DOHH2 (cell line): Measurements from ENCODE around the gene PRKCD.

Experiments
- H3F3A ChIP-seq: fragments of 200-600 bp; sonication (generic), shearing (Covaris generic); 2 replicates; pipeline ENCODE4 v1.6.0; 2016; ENCODE audit warnings: antibody characterized with exemption, mild to moderate bottlenecking; ENCODE audit not compliant: control insufficient read depth, insufficient read depth
- H3K27ac ChIP-seq: fragments of 200-600 bp; sonication (generic); 2 replicates; pipeline ENCODE4 v1.5.1; 2014; ENCODE audit warnings: low read depth, mild to moderate bottlenecking, low read length, moderate library complexity
- H3K27me3 ChIP-seq: fragments of 200-600 bp; sonication (generic); 2 replicates; pipeline ENCODE4 v1.6.1; 2014; ENCODE audit warnings: mild to moderate bottlenecking, low read length, mixed read lengths; ENCODE audit not compliant: control insufficient read depth
- H3K36me3 ChIP-seq: fragments of 200-600 bp; sonication (generic); 2 replicates; pipeline ENCODE4 v1.6.1; 2014; ENCODE audit warnings: mild to moderate bottlenecking, low read length, moderate library complexity, mixed read lengths; ENCODE audit not compliant: control insufficient read depth
- H3K4me1 ChIP-seq: fragments of 200-600 bp; sonication (generic); 2 replicates; pipeline ENCODE4 v1.6.1; 2014; ENCODE audit warnings: mild to moderate bottlenecking, low read length, mixed read lengths; ENCODE audit not compliant: control insufficient read depth
- H3K4me2 ChIP-seq: fragments of 200-600 bp; sonication (generic); 2 replicates; pipeline ENCODE4 v1.6.0; 2014; ENCODE audit warnings: mild to moderate bottlenecking, low read length, moderate library complexity
- H3K4me3 ChIP-seq: fragments of 200-600 bp; sonication (generic); 2 replicates; pipeline ENCODE4 v1.5.1; 2014; ENCODE audit warnings: mild to moderate bottlenecking, low read length, mixed read lengths
- H3K79me2 ChIP-seq: fragments of 200-600 bp; sonication (generic); 2 replicates; pipeline ENCODE4 v1.6.1; 2014; ENCODE audit warnings: mild to moderate bottlenecking, low read length, mixed read lengths; ENCODE audit not compliant: control insufficient read depth
- H3K9me2 ChIP-seq: fragments of 200-600 bp; sonication (generic); replicated peaks from 2 replicates; pipeline ENCODE4 v1.6.1; 2014; ENCODE audit warnings: mild to moderate bottlenecking, low read length, mixed read lengths; ENCODE audit not compliant: control insufficient read depth
- H3K9me3 ChIP-seq: fragments of 200-600 bp; sonication (generic); 2 replicates; pipeline ENCODE4 v1.6.1; 2014; ENCODE audit warnings: antibody characterized with exemption, low read length, mixed read lengths; ENCODE audit not compliant: control insufficient read depth, insufficient read depth
- H4K20me1 ChIP-seq: fragments of 200-600 bp; sonication (generic); 2 replicates; pipeline ENCODE4 v1.6.0; 2014; ENCODE audit warnings: low read depth, mild to moderate bottlenecking, antibody characterized with exemption, low read length, moderate library complexity; ENCODE audit not compliant: control insufficient read depth, insufficient read depth
- EZH2phosphoT487 ChIP-seq: fragments of 200-600 bp; sonication (generic); IDR thresholded peaks from 2 replicates; pipeline ENCODE4 v1.6.1; 2017; ENCODE audit warnings: borderline replicate concordance, mild to moderate bottlenecking, antibody characterized with exemption, low read length, moderate library complexity, mixed read lengths
- TF ChIP-seq, protein P1 (sequence below): fragments of 200-600 bp; sonication (generic); IDR thresholded peaks from one replicate; pipeline ENCODE4 v1.5.1; 2014; ENCODE audit warnings: antibody characterized with exemption, mild to moderate bottlenecking, low read depth, low read length; ENCODE audit not compliant: poor library complexity, severe bottlenecking

PRKCD gene

DNA sequence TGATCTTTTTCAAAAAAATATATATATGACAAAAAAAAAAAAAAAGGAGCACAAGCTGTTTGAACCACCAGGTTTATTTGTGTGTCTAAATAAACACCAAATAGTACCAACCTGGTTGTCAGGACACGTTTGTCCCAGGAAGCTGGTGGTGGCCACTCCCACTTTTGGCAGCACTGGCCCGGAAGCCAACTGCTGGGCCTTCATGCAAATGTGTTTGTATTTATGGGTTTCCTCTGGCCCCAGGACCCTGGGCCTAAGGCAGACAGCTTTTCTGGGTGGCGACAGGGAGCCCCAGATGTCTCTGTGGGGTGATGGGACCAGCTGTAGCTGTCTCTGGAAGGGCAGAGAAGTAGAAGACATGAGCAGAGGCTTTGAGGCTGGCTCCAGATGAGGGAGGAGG is 31.6 kb downstream of the PRKCD start:
- Histone ChIP-seq H3K4me3 (peak overlapping the region; percentile 39), H3F3A (peaks cover 36% of the 10 kb centered on the region), H3K36me3 (peaks cover 66% of the 10 kb centered on the region), H3K27ac (peak overlapping the region; percentile 83), H4K20me1 (no peaks in the 10 kb centered on the region), H3K9me2 (no peaks in the 10 kb centered on the region), H3K4me1 (peaks cover 91% of the 10 kb centered on the region), H3K79me2 (peaks cover 20% of the 10 kb centered on the region), H3K9me3 (no peaks in the 10 kb centered on the region), H3K27me3 (no peaks in the 10 kb centered on the region), H3K4me2 (peak overlapping the region; percentile 64)
- TF ChIP-seq EZH2phosphoT487, result no peak
- TF ChIP-seq, protein P1, sequence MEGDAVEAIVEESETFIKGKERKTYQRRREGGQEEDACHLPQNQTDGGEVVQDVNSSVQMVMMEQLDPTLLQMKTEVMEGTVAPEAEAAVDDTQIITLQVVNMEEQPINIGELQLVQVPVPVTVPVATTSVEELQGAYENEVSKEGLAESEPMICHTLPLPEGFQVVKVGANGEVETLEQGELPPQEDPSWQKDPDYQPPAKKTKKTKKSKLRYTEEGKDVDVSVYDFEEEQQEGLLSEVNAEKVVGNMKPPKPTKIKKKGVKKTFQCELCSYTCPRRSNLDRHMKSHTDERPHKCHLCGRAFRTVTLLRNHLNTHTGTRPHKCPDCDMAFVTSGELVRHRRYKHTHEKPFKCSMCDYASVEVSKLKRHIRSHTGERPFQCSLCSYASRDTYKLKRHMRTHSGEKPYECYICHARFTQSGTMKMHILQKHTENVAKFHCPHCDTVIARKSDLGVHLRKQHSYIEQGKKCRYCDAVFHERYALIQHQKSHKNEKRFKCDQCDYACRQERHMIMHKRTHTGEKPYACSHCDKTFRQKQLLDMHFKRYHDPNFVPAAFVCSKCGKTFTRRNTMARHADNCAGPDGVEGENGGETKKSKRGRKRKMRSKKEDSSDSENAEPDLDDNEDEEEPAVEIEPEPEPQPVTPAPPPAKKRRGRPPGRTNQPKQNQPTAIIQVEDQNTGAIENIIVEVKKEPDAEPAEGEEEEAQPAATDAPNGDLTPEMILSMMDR, result no peak

DNA sequence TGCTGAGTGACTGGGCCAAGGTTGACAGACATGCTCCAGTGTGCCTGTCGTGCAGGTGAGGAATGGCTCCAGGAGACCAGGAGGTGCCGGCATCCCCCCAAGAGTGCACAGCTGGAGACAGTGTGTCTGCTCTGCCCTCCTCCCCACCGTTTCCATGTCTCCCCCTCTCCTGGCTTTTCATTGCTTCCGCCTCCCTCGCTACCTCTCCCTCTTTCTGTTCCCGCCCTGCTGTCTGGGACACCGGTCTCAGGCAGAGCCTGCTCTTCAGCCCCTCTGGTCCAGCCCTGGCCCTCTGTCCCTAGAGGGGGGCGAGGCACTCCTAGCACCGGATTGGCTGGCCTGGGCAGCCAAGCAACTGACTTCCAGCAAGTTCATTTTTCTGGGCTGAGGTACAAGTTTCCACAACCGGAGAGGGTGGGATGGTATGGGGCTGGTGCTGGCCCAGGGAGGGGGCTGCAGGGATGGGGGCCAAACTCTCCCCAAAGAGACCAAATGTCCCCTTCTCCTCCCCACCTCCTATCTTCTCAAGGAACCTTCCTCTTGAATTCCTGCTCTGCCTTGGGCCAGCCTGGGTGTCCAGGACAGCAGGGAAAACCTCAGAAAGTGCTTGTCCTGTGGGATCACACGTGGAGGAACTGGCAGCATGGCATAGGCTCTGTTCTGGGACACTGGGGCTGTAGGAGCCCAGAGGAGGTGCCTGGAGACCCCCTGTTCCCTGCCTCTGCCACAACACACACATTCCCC is 32.6 kb downstream of the PRKCD start:
- TF ChIP-seq, protein P1, result no peak
- TF ChIP-seq EZH2phosphoT487, result no peak
- H3K36me3 ChIP-seq, result peaks cover 65% of the 10 kb centered on the region
- H3K9me2 ChIP-seq, result no peaks in the 10 kb centered on the region
- peaks cover 31% of the 10 kb centered on the region for H3K79me2 ChIP-seq
- H4K20me1 ChIP-seq, result no peaks in the 10 kb centered on the region
- H3F3A ChIP-seq, result peaks cover 36% of the 10 kb centered on the region
- H3K9me3 ChIP-seq, result no peaks in the 10 kb centered on the region
- H3K27me3 ChIP-seq, result no peaks in the 10 kb centered on the region
- peaks cover 93% of the 10 kb centered on the region for H3K4me1 ChIP-seq
- H3K4me3 ChIP-seq, result peak overlapping the region; percentile 39
- peak overlapping the region; percentile 83 for H3K27ac ChIP-seq
- peak overlapping the region; percentile 64 for H3K4me2 ChIP-seq

DNA sequence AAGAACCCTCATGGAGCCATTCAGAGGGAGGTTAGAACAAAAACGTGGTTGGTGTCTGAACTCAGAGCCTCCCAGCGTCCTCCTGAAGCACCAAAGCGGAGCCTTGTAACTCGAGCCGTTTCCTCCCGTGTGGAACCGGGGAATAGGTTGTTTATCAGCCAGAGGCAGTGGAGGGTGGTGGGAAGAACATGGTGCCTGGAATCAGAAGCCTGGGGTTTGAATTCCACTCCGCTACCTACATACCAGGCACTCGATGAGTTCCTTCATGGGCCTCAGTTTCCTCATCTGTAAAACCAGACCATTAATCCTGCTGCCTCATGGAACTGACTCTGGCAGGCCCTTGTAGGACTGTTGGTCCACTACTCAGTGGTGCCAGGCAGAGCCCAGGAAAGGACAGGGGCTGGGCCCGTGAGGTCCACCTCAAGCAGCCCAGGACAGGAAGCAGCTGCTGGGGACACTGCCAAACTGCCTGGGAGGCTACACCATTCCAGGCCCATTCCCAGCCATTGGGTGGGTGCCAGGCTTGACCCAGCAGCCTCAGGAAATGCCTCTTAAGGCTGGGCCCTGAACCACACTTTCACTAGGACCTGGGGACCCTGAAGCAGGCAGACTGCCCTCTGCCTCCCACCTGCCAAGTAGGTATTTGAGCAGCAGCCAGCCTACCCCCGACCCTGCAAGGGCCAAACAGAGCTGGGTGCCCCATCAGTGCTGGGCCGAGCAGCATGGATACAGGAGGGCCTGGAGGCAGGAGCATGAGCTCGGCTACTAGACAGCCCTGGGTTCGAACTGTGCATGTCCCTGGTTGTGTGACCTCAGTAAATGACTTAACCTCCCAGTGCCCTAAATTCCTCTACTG is 33.4 kb downstream of the PRKCD start:
- no peak for TF ChIP-seq EZH2phosphoT487
- TF ChIP-seq, protein P1, result no peak
- Histone ChIP-seq H4K20me1 (no peaks in the 10 kb centered on the region), H3K9me3 (no peaks in the 10 kb centered on the region), H3K4me3 (no peak overlapping the region; the same call in 1 of the 2 replicates), H3K27ac (peak overlapping the region; percentile 83), H3K4me1 (peaks cover 92% of the 10 kb centered on the region), H3F3A (peaks cover 36% of the 10 kb centered on the region), H3K4me2 (peak overlapping the region; percentile 64), H3K9me2 (no peaks in the 10 kb centered on the region), H3K79me2 (peaks cover 36% of the 10 kb centered on the region), H3K36me3 (peaks cover 63% of the 10 kb centered on the region), H3K27me3 (no peaks in the 10 kb centered on the region)
